NCI-H2171 treated with DMSO at 0.1 percent for 48 hours (cell line): ENCODE measurements around the gene KMT2D.
A peak's percentile ranks its signal among the peaks of the same experiment; 100 is the strongest.

Experiments
- DNase-seq: peaks from one replicate; lab custom pipeline; 2025; lab: John Stamatoyannopoulos, UW

KMT2D gene

DNA sequence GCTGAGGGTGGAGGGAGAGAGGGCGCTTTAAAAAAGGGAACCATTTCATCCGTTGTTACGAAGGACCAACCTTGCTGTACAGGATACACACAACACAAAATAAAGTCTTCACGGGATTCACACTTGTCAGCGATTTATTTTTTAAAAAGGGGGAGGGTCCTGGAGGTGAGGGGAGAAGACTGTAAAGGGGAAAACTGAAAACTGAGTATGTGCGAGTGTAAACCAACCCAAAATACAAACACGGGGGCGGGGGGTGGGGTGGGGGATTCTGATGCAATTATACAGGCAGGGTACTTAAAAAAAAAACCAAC lies 41.5 kb downstream of the KMT2D start:
- DNase-seq = peak; percentile 73

DNA sequence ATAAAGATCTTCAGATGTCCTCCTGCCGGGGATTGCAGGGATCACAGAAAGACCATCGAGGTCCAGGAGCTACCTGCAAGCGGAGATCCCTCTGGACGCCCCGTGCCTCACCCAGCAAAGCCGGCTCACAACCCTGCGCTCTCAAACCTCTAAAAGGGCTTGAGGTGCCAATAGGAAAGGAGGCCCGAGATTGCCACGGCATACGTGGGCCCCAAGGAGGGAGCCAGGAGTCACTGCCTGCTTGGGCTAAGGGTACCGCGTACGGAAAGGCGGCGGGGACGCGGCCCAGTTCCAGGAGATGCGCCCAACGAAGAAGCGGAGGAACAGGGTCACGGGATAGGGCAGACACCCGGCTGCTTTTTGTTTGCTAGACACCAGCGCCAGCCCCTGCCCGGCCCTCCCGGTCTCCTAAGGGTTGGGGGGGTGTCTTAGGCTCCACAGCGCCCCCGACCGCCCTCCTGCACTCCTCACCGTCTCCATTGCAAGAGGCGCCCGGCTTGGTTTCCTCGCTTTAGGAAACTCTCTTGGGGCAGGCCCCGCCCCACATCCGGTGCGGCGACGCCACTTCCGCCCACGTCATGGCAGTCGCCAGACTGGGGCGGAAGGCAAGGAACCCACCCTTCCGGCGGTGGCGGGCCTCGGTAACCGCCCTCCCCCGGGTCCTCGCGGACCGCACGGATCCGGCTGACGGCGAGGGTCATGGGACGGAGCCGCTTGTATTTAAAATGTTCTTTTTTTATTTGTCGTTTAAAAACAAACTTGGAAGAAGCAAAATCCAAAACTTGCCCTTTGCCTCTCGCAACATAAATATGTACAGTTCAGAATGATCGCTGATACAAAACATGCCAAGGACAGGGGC lies 42.1 kb downstream of the KMT2D start, which contains the start of gene PRKAG1:
Gene PRKAG1, minus strand, starts transcription at position 516 of the 859 bp plus-strand sequence. Its CDS starts 36 bp downstream, at position 480.
- DNase-seq = peak; percentile 97

DNA sequence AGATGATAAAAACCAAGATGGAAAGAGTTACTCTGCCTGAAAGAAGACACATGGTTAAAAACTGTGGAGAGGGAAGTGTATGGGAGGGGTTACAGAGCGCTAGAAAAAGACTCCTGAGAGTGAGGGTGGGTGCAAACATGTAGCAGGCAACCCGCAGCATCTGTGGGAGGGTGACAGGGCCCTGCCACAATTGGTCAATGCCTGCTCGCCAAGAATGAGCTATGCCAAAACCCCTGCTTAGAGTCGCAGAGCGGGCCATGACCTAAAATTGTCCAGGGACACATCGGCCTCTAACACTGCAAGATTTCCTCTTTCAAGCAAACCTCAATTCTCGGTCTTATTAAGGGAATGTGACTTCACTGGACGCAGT lies 42.7 kb downstream of the KMT2D start:
- peak; percentile 24 for DNase-seq

DNA sequence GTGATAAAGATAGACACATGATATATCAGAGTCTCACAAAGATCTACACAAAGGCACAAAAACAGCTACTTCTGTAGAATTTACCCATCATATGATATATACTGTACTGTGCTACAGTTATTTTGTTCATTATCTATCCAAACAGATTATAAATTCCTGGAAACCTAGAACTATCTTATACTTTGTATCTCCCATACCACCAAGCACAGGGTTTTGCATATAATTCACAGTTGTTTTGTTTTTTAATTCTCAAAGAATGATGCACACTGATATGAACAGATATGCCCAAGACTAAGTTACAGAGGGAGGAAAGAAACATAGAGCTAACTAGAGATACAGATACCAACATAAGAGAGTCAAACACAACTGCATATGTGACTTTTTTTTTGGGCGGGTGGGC lies 45.4 kb downstream of the KMT2D start:
- no peak for DNase-seq

DNA sequence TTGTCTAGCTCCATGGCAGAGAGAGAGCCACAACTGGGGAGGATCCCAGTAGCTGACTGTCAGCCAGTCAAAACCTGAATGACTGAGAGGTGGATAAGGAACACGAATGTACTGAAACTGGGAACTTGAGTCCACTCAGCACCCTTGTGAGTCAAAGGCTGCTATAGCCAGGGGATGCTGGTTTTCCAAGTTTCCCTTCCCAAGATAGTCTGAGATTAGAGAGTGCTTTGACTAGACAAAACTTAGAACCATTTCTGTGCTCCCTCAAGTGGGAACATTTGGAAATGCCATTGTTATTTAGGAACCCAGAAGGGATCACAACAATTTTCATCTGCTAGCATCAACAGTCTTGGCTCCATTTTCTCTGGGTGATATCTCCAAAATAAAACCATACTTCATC lies 46.0 kb downstream of the KMT2D start:
- DNase-seq = no peak

DNA sequence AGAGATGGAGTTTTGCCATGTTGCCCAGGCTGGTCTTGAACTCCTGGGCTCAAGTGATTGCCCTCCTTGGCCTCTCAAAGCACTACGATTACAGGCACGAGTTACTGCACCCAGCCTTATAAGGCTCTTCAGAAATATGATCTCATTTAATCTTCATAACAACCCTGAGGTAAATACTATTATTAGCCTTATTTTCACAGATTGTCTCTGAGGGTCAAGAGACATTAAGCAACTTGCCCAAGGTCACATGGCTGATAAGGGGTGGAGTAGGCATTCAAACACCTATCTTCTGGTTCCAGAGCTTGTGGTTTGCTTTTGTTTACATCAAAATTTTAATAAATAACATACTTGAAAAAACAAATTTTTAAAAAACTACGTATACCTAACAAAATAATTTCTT lies 47.2 kb downstream of the KMT2D start:
- no peak for DNase-seq

DNA sequence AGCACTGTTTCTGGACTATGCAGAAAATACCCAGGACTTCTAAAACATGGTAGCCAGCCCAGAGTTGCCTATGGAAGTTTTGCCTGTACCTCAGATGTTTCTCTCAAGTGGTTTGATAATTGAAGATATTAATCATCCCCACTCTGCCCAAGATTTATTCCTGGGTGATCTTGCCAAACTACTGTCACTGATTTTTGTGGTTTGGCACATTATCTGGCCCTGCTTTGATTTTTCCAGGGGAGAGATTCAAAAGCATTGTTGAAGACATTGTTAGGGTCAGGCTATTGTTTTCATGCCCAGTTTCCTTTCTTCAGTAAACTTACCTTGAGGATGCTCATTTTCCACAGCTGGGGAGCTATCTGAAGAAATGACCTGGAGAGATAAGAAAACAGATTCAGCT lies 47.9 kb downstream of the KMT2D start:
- no peak for DNase-seq
